HepG2 (cell line): Measurements from ENCODE around the gene ACTA2. TPM values are rescaled to one million over a fixed set of nuclear protein-coding genes. Genes with fewer than 3 reads are reported as not detected.

ENCODE experiments used
- FOSL2 ChIP-seq: sonication (generic); formaldehyde crosslinking; IDR thresholded peaks from 2 replicates; pipeline ENCODE4 v1.4.0; 2020; ENCODE audit warnings: missing genetic modification reagents
- HES4 ChIP-seq: sonication (generic); formaldehyde crosslinking; IDR thresholded peaks from 2 replicates; pipeline ENCODE4 v1.9.0; 2021; ENCODE audit warnings: mild to moderate bottlenecking, missing genetic modification reagents, borderline replicate concordance
- JUNB ChIP-seq: sonication (generic); formaldehyde crosslinking; IDR thresholded peaks from 2 replicates; pipeline ENCODE4 v1.8.0; 2022; ENCODE audit warnings: missing genetic modification reagents, mild to moderate bottlenecking, borderline replicate concordance
- KLF13 ChIP-seq: sonication (generic); formaldehyde crosslinking; IDR thresholded peaks from 2 replicates; pipeline ENCODE4 v1.4.0; 2020; ENCODE audit warnings: mild to moderate bottlenecking, missing genetic modification reagents
- NAIF1 ChIP-seq: sonication (generic); formaldehyde crosslinking; IDR thresholded peaks from 2 replicates; pipeline ENCODE4 v1.5.0; 2020; ENCODE audit warnings: mild to moderate bottlenecking, missing genetic modification reagents, borderline replicate concordance
- SNAI1 ChIP-seq: sonication (generic); formaldehyde crosslinking; IDR thresholded peaks from 2 replicates; pipeline ENCODE4 v1.5.0; 2020; ENCODE audit warnings: mild to moderate bottlenecking, missing genetic modification reagents, borderline replicate concordance
- SP2 ChIP-seq: sonication (generic); formaldehyde crosslinking; IDR thresholded peaks from 2 replicates; pipeline ENCODE4 v1.5.1; 2020; ENCODE audit warnings: mild to moderate bottlenecking, missing genetic modification reagents
- TARDBP ChIP-seq: sonication (generic); formaldehyde crosslinking; IDR thresholded peaks from 2 replicates; pipeline ENCODE4 v1.8.0; 2022; ENCODE audit warnings: mild to moderate bottlenecking, missing genetic modification reagents
- TBL1XR1 ChIP-seq: fragments of 150-350 bp; IDR thresholded peaks from 2 replicates; pipeline ENCODE4 v1.6.1; 2014; ENCODE audit warnings: borderline replicate concordance, low read length; ENCODE audit not compliant: partially characterized antibody
- TOE1 ChIP-seq: sonication (generic); formaldehyde crosslinking; IDR thresholded peaks from 2 replicates; pipeline ENCODE4 v1.4.0; 2020; ENCODE audit warnings: mild to moderate bottlenecking, missing genetic modification reagents
- ZBTB42 ChIP-seq: sonication (generic); formaldehyde crosslinking; IDR thresholded peaks from 2 replicates; pipeline ENCODE4 v1.5.0; 2020; ENCODE audit warnings: mild to moderate bottlenecking, missing genetic modification reagents
- ZC3H13 ChIP-seq: sonication (generic); formaldehyde crosslinking; IDR thresholded peaks from 2 replicates; pipeline ENCODE4 v1.8.1; 2023; ENCODE audit warnings: mild to moderate bottlenecking, missing genetic modification reagents, moderate library complexity
- ZFP62 ChIP-seq: sonication (generic); formaldehyde crosslinking; IDR thresholded peaks from 2 replicates; pipeline ENCODE4 v1.4.0; 2020; ENCODE audit warnings: missing genetic modification reagents
- ZNF138 ChIP-seq: sonication (generic); formaldehyde crosslinking; IDR thresholded peaks from 2 replicates; pipeline ENCODE4 v1.5.0; 2020; ENCODE audit warnings: mild to moderate bottlenecking, low read depth, missing genetic modification reagents
- ZNF577 ChIP-seq: sonication (generic); formaldehyde crosslinking; IDR thresholded peaks from 2 replicates; pipeline ENCODE4 v1.4.0; 2020; ENCODE audit warnings: mild to moderate bottlenecking, low read depth, missing genetic modification reagents, borderline replicate concordance
- ZNF614 ChIP-seq: IDR thresholded peaks from 2 replicates; pipeline ENCODE4 v1.6.1; 2018; ENCODE audit warnings: missing biosample characterization, missing genetic modification reagents, inconsistent platforms, borderline replicate concordance
- ZNF672 ChIP-seq: sonication (generic); formaldehyde crosslinking; IDR thresholded peaks from 2 replicates; pipeline ENCODE4 v1.8.1; 2022; ENCODE audit warnings: missing genetic modification reagents
- ZNF724P ChIP-seq: sonication (generic); formaldehyde crosslinking; IDR thresholded peaks from 2 replicates; pipeline ENCODE4 v1.8.0; 2022; ENCODE audit warnings: missing genetic modification reagents, borderline replicate concordance
- ZNF749 ChIP-seq: sonication (generic); formaldehyde crosslinking; IDR thresholded peaks from 2 replicates; pipeline ENCODE4 v1.8.0; 2022; ENCODE audit warnings: mild to moderate bottlenecking, missing genetic modification reagents, moderate library complexity, borderline replicate concordance
- polyA plus RNA-seq, 8 experiments: library from polyadenylated mRNA; depleted of rRNA in 3 of 8; stranded (reverse) in 7 of 8; unstranded in 1 of 8; fragments of >200 nt; fragmentation: Illumina TruSeq in 4 of 8; extraction: Trizol in 4 of 8; gene quantifications; 2 replicates each; pipeline versions ENCODE4 v1.2.1 to v1.2.3, GENCODE V29; 2011 to 2016; ENCODE audit warnings: low read depth in 4 of 8, missing spikeins in 1 of 8, mixed read lengths in 1 of 8; ENCODE audit not compliant: insufficient read depth in 1 of 8
- total RNA-seq, 5 experiments: library from RNA; depleted of rRNA; stranded (reverse); fragments of >200 nt; fragmentation: Illumina TruSeq; extraction: Trizol; gene quantifications; 2 replicates each; pipeline ENCODE4 v1.2.3, GENCODE V29; 2016; ENCODE audit warnings: low read depth in 1 of 5
- TF ChIP-seq, protein P1 (sequence below): IDR thresholded peaks from 2 replicates; pipeline ENCODE4 v1.6.1; 2016; ENCODE audit warnings: low read depth, borderline replicate concordance
- TF ChIP-seq, protein P2 (sequence below): fragments of 450-650 bp; IDR thresholded peaks from 2 replicates; pipeline ENCODE4 v1.6.1; 2017; ENCODE audit warnings: mild to moderate bottlenecking
- TF ChIP-seq, protein P3 (sequence below): IDR thresholded peaks from 2 replicates; pipeline ENCODE4 v1.6.1; 2016
- TF ChIP-seq, protein P4 (sequence below): sonication (generic); formaldehyde crosslinking; IDR thresholded peaks from 2 replicates; pipeline ENCODE4 v1.4.0; 2020; ENCODE audit warnings: missing genetic modification reagents

Gene ACTA2
- total and polyA plus RNA-seq, 2 of the 13 experiments (the other 11 are each of a cell fraction or from before 2014, with no cell fraction given) = 21.8 to 59.9 TPM

DNA sequence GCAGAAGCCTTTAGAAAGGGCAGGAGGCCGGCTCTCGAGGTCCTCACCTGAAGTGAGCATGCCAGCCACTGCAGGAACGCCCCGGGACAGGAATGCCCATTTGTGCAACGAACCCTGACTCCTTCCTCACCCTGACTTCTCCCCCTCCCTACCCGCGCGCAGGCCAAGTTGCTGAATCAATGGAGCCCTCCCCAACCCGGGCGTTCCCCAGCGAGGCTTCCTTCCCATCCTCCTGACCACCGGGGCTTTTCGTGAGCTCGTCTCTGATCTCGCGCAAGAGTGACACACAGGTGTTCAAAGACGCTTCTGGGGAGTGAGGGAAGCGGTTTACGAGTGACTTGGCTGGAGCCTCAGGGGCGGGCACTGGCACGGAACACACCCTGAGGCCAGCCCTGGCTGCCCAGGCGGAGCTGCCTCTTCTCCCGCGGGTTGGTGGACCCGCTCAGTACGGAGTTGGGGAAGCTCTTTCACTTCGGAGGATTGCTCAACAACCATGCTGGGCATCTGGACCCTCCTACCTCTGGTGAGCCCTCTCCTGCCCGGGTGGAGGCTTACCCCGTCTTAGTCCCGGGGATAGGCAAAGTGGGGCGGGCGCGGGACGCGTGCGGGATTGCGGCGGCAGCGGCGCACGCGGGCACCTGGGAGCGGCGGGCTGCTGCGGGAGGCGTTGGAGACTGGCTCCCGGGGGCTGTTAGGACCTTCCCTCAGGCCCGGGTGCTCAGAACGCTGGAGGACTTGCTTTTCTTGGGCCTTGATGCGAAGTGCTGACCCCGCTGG lies 38.0 kb upstream of the ACTA2 start, which contains the start of gene FAS (continued):
- TF ChIP-seq, protein P1, sequence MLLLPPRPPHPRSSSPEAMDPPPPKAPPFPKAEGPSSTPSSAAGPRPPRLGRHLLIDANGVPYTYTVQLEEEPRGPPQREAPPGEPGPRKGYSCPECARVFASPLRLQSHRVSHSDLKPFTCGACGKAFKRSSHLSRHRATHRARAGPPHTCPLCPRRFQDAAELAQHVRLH = no peak
- TF ChIP-seq, protein P2, sequence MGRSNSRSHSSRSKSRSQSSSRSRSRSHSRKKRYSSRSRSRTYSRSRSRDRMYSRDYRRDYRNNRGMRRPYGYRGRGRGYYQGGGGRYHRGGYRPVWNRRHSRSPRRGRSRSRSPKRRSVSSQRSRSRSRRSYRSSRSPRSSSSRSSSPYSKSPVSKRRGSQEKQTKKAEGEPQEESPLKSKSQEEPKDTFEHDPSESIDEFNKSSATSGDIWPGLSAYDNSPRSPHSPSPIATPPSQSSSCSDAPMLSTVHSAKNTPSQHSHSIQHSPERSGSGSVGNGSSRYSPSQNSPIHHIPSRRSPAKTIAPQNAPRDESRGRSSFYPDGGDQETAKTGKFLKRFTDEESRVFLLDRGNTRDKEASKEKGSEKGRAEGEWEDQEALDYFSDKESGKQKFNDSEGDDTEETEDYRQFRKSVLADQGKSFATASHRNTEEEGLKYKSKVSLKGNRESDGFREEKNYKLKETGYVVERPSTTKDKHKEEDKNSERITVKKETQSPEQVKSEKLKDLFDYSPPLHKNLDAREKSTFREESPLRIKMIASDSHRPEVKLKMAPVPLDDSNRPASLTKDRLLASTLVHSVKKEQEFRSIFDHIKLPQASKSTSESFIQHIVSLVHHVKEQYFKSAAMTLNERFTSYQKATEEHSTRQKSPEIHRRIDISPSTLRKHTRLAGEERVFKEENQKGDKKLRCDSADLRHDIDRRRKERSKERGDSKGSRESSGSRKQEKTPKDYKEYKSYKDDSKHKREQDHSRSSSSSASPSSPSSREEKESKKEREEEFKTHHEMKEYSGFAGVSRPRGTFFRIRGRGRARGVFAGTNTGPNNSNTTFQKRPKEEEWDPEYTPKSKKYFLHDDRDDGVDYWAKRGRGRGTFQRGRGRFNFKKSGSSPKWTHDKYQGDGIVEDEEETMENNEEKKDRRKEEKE = no peak
- no peak for TF ChIP-seq TBL1XR1
- TF ChIP-seq, protein P3, sequence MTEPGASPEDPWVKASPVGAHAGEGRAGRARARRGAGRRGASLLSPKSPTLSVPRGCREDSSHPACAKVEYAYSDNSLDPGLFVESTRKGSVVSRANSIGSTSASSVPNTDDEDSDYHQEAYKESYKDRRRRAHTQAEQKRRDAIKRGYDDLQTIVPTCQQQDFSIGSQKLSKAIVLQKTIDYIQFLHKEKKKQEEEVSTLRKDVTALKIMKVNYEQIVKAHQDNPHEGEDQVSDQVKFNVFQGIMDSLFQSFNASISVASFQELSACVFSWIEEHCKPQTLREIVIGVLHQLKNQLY (CRISPR knock-in tag) = no peak
- TF ChIP-seq SNAI1 (CRISPR knock-in tag) = no peak
- no peak for TF ChIP-seq ZNF749 (CRISPR knock-in tag)
- 0 out of 2 replicates have a peak, but pooled peaks have one; percentile 36 for TF ChIP-seq KLF13 (CRISPR knock-in tag)
- TF ChIP-seq FOSL2 (CRISPR knock-in tag) = no peak
- no peak for TF ChIP-seq ZFP62 (CRISPR knock-in tag)
- no peak for TF ChIP-seq ZNF577 (CRISPR knock-in tag)
- peak; percentile 36; the same call in 1 of the 2 replicates for TF ChIP-seq ZNF138 (CRISPR knock-in tag)
- TF ChIP-seq SP2 (CRISPR knock-in tag) = no peak
- TF ChIP-seq, protein P4, sequence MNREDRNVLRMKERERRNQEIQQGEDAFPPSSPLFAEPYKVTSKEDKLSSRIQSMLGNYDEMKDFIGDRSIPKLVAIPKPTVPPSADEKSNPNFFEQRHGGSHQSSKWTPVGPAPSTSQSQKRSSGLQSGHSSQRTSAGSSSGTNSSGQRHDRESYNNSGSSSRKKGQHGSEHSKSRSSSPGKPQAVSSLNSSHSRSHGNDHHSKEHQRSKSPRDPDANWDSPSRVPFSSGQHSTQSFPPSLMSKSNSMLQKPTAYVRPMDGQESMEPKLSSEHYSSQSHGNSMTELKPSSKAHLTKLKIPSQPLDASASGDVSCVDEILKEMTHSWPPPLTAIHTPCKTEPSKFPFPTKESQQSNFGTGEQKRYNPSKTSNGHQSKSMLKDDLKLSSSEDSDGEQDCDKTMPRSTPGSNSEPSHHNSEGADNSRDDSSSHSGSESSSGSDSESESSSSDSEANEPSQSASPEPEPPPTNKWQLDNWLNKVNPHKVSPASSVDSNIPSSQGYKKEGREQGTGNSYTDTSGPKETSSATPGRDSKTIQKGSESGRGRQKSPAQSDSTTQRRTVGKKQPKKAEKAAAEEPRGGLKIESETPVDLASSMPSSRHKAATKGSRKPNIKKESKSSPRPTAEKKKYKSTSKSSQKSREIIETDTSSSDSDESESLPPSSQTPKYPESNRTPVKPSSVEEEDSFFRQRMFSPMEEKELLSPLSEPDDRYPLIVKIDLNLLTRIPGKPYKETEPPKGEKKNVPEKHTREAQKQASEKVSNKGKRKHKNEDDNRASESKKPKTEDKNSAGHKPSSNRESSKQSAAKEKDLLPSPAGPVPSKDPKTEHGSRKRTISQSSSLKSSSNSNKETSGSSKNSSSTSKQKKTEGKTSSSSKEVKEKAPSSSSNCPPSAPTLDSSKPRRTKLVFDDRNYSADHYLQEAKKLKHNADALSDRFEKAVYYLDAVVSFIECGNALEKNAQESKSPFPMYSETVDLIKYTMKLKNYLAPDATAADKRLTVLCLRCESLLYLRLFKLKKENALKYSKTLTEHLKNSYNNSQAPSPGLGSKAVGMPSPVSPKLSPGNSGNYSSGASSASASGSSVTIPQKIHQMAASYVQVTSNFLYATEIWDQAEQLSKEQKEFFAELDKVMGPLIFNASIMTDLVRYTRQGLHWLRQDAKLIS (CRISPR knock-in tag) = 0 out of 2 replicates have a peak, but pooled peaks have one; percentile 28
- no peak for TF ChIP-seq ZBTB42 (CRISPR knock-in tag)
- TF ChIP-seq ZNF672 (CRISPR knock-in tag) = no peak
- TF ChIP-seq TARDBP (CRISPR knock-in tag) = no peak
- TF ChIP-seq TOE1 (CRISPR knock-in tag) = no peak
- TF ChIP-seq ZC3H13 (CRISPR knock-in tag) = no peak
- no peak for TF ChIP-seq ZNF614 (CRISPR knock-in tag)
- TF ChIP-seq JUNB (CRISPR knock-in tag) = no peak
- no peak for TF ChIP-seq ZNF724P (CRISPR knock-in tag)
- TF ChIP-seq HES4 (CRISPR knock-in tag) = no peak
- TF ChIP-seq NAIF1 = no peak
